ENCODE results near the gene ZNF846.

DNA sequence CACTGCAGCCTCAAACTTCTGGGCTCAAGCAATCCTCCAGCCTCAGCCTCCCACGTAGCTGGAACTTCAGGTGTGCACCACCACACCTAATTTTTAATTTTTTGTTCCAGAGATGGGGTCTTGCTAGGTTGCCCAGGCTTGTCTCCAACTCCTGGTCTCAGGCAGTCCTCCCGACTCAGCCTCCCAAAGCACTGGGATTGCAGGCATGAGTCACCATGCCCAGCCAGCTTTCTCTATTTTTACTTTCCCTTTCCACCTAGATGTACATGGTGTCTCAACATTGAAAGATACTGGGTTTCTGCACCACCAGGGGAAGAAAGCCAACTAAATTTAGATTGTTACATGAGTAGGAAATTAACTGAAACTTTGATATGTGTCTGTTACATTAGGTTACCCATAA is 13.8 kb upstream of the ZNF846 start:
- TF ChIP-seq, protein P1, sequence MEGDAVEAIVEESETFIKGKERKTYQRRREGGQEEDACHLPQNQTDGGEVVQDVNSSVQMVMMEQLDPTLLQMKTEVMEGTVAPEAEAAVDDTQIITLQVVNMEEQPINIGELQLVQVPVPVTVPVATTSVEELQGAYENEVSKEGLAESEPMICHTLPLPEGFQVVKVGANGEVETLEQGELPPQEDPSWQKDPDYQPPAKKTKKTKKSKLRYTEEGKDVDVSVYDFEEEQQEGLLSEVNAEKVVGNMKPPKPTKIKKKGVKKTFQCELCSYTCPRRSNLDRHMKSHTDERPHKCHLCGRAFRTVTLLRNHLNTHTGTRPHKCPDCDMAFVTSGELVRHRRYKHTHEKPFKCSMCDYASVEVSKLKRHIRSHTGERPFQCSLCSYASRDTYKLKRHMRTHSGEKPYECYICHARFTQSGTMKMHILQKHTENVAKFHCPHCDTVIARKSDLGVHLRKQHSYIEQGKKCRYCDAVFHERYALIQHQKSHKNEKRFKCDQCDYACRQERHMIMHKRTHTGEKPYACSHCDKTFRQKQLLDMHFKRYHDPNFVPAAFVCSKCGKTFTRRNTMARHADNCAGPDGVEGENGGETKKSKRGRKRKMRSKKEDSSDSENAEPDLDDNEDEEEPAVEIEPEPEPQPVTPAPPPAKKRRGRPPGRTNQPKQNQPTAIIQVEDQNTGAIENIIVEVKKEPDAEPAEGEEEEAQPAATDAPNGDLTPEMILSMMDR (IDR thresholded peaks at IDR 0.05 in 8 of 11, conservative IDR thresholded peaks at IDR 0.05 in 3 of 11) = no peak
- no peak for TF ChIP-seq POLR2A (IDR thresholded peaks at IDR 0.05)
